GM12878 (cell line): ENCODE data around the gene CALN1. TPM values are rescaled to one million over a fixed set of nuclear protein-coding genes. Genes with fewer than 3 reads are reported as not detected.

ENCODE experiments used
- ATAC-seq: fragments of 200-7000 bp; cut with Tn5 transposase; 3 replicates; pipeline ENCODE4 v1.9.1; 2020; ENCODE audit warnings: mild to moderate bottlenecking, moderate library complexity
- BruUV-seq: library from RNA; stranded (reverse); fragments of 400-500 nt; replicated peaks from 2 replicates; lab custom pipeline; 2021; lab: Mats Ljungman, UMichigan
- CTCF ChIA-PET: fragments of 300-600 bp; sonication (Branson Sonifier 250); formaldehyde crosslinking; extraction: SDS; loops from one replicate; lab custom pipeline; 2021; ENCODE audit warnings: inconsistent platforms; lab: Yijun Ruan, JAX
- POLR2A ChIA-PET: fragments of 350-600 bp; formaldehyde crosslinking; extraction: SDS; loops from one replicate; lab custom pipeline; 2021; ENCODE audit warnings: inconsistent platforms; lab: Charles Lee
- RAD21 ChIA-PET: fragments of 300-600 bp; sonication (Branson Sonifier 250); formaldehyde crosslinking; loops from one replicate; lab custom pipeline; 2023; ENCODE audit warnings: antibody characterized with exemption; ENCODE audit not compliant: unreplicated experiment; lab: Charles Lee
- SMC1A ChIA-PET: fragments of 300-600 bp; sonication (Branson Sonifier 250); formaldehyde crosslinking; loops from one replicate; lab custom pipeline; 2023; ENCODE audit not compliant: unreplicated experiment, uncharacterized antibody; lab: Charles Lee
- DNase-seq: peaks from one replicate; pipeline ENCODE4 v3.0.0-alpha.2; 2011; ENCODE audit warnings: low read depth, low spot score
- FAIRE-seq: peaks from 3 replicates; lab custom pipeline; 2011; peaks lifted over from hg19 to GRCh38; lab: Jason Lieb, UNC
- H2AFZ ChIP-seq: 2 replicates; pipeline ENCODE4 v1.6.0; 2011; ENCODE audit warnings: low read depth, low read length, control low read depth; ENCODE audit not compliant: control insufficient read depth
- H3K27ac ChIP-seq: 2 replicates; pipeline ENCODE4 v1.5.1; 2011; ENCODE audit warnings: control low read depth; ENCODE audit not compliant: control insufficient read depth, insufficient read depth
- H3K27me3 ChIP-seq, 2 experiments: replicated peaks in 1 of 2; 2 replicates each; pipeline versions ENCODE4 v1.6.0 to v1.6.1; 2011; ENCODE audit warnings: low read length in 1 of 2; ENCODE audit not compliant: control insufficient read depth in 2 of 2, insufficient read depth in 2 of 2
- H3K36me3 ChIP-seq, 2 experiments: 2 replicates each; pipeline ENCODE4 v1.5.1; 2011; ENCODE audit warnings: low read length in 1 of 2; ENCODE audit not compliant: control insufficient read depth in 2 of 2, insufficient read depth in 2 of 2
- H3K4me1 ChIP-seq: 2 replicates; pipeline ENCODE4 v1.6.1; 2011; ENCODE audit warnings: mild to moderate bottlenecking, low read length, moderate library complexity, mixed read lengths; ENCODE audit not compliant: control insufficient read depth, insufficient read depth
- H3K4me2 ChIP-seq: 2 replicates; pipeline ENCODE4 v1.6.0; 2011; ENCODE audit warnings: control low read depth; ENCODE audit not compliant: control insufficient read depth, insufficient read depth
- H3K4me3 ChIP-seq: fragments of 200-600 bp; sonication (generic); 2 replicates; pipeline ENCODE4 v1.5.1; 2016
- H3K79me2 ChIP-seq: 2 replicates; pipeline ENCODE4 v1.6.0; 2011; ENCODE audit warnings: low read length; ENCODE audit not compliant: control insufficient read depth, insufficient read depth
- H3K9ac ChIP-seq: 2 replicates; pipeline ENCODE4 v1.8.0; 2011; ENCODE audit warnings: low read length, control low read depth, mixed read lengths; ENCODE audit not compliant: control insufficient read depth, insufficient read depth
- H3K9me3 ChIP-seq: replicated peaks from 3 replicates; pipeline ENCODE4 v1.5.1; 2011; ENCODE audit warnings: mild to moderate bottlenecking, low read length; ENCODE audit not compliant: control insufficient read depth, insufficient read depth
- H4K20me1 ChIP-seq: 2 replicates; pipeline ENCODE4 v1.6.0; 2011; ENCODE audit not compliant: control insufficient read depth, insufficient read depth
- DPF2 ChIP-seq: fragments of 450-650 bp; IDR thresholded peaks from 2 replicates; pipeline ENCODE4 v1.6.1; 2017; ENCODE audit warnings: mild to moderate bottlenecking
- GABPA ChIP-seq: IDR thresholded peaks from 2 replicates; pipeline ENCODE4 v1.6.1; 2014; ENCODE audit warnings: antibody characterized with exemption, low read depth, mild to moderate bottlenecking, inconsistent platforms
- HCFC1 ChIP-seq: fragments of 150-350 bp; IDR thresholded peaks from 2 replicates; pipeline ENCODE4 v1.6.1; 2014; ENCODE audit warnings: low read length
- RB1 ChIP-seq: fragments of 450-650 bp; formaldehyde crosslinking; IDR thresholded peaks from 2 replicates; pipeline ENCODE4 v1.6.1; 2017; ENCODE audit warnings: mild to moderate bottlenecking, borderline replicate concordance
- SP1 ChIP-seq: IDR thresholded peaks from one replicate; pipeline ENCODE4 v1.6.1; 2011; ENCODE audit warnings: low read depth, low read length
- TCF3 ChIP-seq: IDR thresholded peaks from 2 replicates; pipeline ENCODE4 v1.6.1; 2012; ENCODE audit warnings: low read depth, mild to moderate bottlenecking, low read length, borderline replicate concordance; ENCODE audit not compliant: insufficient read depth
- WGBS: methylation state at CpG from one replicate; pipeline ENCODE4 v1.1.6; 2016; ENCODE audit warnings: low lambda C conversion rate; ENCODE audit not compliant: insufficient replicate concordance, insufficient coverage; ENCODE audit errors: missing lambda C conversion rate; 5-methylcytosine and 5-hydroxymethylcytosine counted together
- in situ Hi-C: fragments of 300-500 bp; cut with MboI; formaldehyde crosslinking; loops from 9 replicates; pipeline ENCODE4 v1.14.3; 2018; ENCODE audit warnings: mixed read lengths
- intact Hi-C: fragments of 100-400 bp; cut with micrococcal nuclease; formaldehyde crosslinking; loops from one replicate; pipeline ENCODE4 v1.14.2; 2022; ENCODE audit not compliant: unreplicated experiment
- polyA plus RNA-seq, 11 experiments: library from polyadenylated mRNA; depleted of rRNA in 4 of 11; unstranded in 6 of 11; stranded (reverse) in 5 of 11; fragments of >200 nt; fragmentation: Nextera tagmentation in 4 of 11; fragmentation: Illumina TruSeq in 1 of 11; extraction: Ambion mirVana in 4 of 11; extraction: Trizol in 1 of 11; gene quantifications; 1 replicate in 1 of 11; 2 replicates in 10 of 11; pipeline versions ENCODE4 v1.2.1 to v1.2.3, GENCODE V29; 2011 to 2016; ENCODE audit warnings: inconsistent platforms in 2 of 11, missing spikeins in 2 of 11, low read depth in 1 of 11
- total RNA-seq, 4 experiments: library from RNA; depleted of rRNA in 3 of 4; stranded (reverse); fragments of >200 nt in 3 of 4; fragmentation: Illumina TruSeq in 1 of 4; extraction: Trizol in 1 of 4; gene quantifications; 2 replicates each; pipeline versions ENCODE4 v1.2.1 to v1.2.3, GENCODE V29; 2013 to 2021
- TF ChIP-seq, protein P1 (sequence below): IDR thresholded peaks from 2 replicates; pipeline ENCODE4 v1.6.1; 2011; ENCODE audit warnings: low read depth, mild to moderate bottlenecking, low read length, moderate library complexity, borderline replicate concordance; ENCODE audit errors: extremely low read depth

CALN1 gene
- total and polyA plus RNA-seq, 10 of the 15 experiments (the other 5 are each of a cell fraction or from before 2014, with no cell fraction given) = 0.48 to 15.3 (median 1.6) TPM

DNA sequence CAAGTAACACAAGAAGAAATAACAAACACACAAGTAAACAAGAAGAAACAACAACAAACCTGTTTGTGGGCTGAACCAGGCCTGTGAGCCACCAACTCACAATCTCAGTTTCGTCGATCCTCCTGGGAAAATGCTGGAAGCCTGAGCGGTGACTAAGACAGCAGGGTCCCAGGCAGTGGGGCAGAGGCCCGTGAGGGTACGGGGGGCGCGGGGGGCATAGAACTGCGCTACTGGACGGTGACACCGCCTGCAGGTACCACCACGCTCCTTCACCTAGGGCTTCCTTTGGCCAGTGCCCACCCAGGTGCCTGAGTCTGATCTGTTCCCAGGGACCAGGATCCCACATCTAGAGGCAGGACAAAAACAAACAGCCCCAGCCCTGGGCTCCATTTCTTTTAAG, 3.4 kb upstream of the CALN1 start:
- no peak for FAIRE-seq
- 78% methylated on average over 11 of the region's 11 CpGs for WGBS
- CTCF ChIA-PET = interaction anchor here (0.6 kb wide), 1 partner anchor 265 kb away, joined by 3 read pairs; no protein-coding TSS in a partner anchor

DNA sequence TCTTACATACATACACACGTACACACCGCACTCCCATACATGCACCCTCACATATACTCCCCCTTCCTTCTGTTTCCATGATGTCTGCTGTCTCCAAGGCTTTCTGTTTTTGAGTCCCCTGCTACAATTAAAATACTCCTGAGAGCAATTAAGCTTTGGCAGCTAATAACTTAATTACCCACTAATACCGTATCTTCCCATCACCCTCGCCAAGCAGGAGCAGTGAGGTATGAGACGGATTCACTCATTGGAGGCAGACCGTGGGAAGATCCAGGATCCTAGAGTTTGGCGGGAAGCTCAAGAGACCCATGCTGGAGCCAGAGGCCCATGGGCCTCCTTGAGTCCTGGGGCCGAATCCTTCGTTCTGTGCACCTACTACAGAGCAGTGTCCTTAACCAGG, 1.7 kb upstream of the CALN1 start:
- WGBS = 38% methylated on average over 9 of the region's 9 CpGs
- CTCF ChIA-PET = no interaction called here

More for the DNA sequence above, 3.4 kb upstream of the CALN1 start:
- no TSS peak for BruUV-seq
- in situ Hi-C loops (no loop called here), intact Hi-C loops (no loop called here)
- no peaks in the 10 kb centered on the region for H4K20me1 ChIP-seq
- no peak overlapping the region for H3K4me2 ChIP-seq
- no peaks in the 10 kb centered on the region for H3K36me3 ChIP-seq
- DNase-seq (no peak), ATAC-seq (no peak)
- H3K9ac ChIP-seq = no peak overlapping the region
- no peak overlapping the region for H2AFZ ChIP-seq
- no peaks in the 10 kb centered on the region for H3K4me1 ChIP-seq
- H3K27me3 ChIP-seq = no peaks in the 10 kb centered on the region
- no peak overlapping the region for H3K27ac ChIP-seq
- RAD21 ChIA-PET = no interaction called here
- TF ChIP-seq SP1 (no peak), HCFC1 (no peak)
- POLR2A ChIA-PET = no interaction called here
- H3K4me3 ChIP-seq = no peak overlapping the region
- SMC1A ChIA-PET = no interaction called here
- no peaks in the 10 kb centered on the region for H3K79me2 ChIP-seq
- no peaks in the 10 kb centered on the region for H3K9me3 ChIP-seq

More for the DNA sequence above, 1.7 kb upstream of the CALN1 start:
- H2AFZ ChIP-seq = no peak overlapping the region
- H3K9me3 ChIP-seq = no peaks in the 10 kb centered on the region
- H3K27ac ChIP-seq = no peak overlapping the region
- in situ Hi-C loops = no loop called here
- ChIA-PET POLR2A (no interaction called here), SMC1A (no interaction called here), RAD21 (no interaction called here)
- DNase-seq (no peak), ATAC-seq (no peak), FAIRE-seq (no peak)
- intact Hi-C loops = no loop called here
- no peaks in the 10 kb centered on the region for H3K4me1 ChIP-seq
- TF ChIP-seq RB1 = no peak
- TF ChIP-seq GABPA = no peak
- TF ChIP-seq TCF3 = no peak
- TF ChIP-seq, protein P1, sequence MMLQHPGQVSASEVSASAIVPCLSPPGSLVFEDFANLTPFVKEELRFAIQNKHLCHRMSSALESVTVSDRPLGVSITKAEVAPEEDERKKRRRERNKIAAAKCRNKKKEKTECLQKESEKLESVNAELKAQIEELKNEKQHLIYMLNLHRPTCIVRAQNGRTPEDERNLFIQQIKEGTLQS = no peak
- no peak for TF ChIP-seq DPF2
- no TSS peak for BruUV-seq
- H3K79me2 ChIP-seq = no peaks in the 10 kb centered on the region
- H3K36me3 ChIP-seq = no peaks in the 10 kb centered on the region
- no peak overlapping the region for H3K4me3 ChIP-seq
- H3K9ac ChIP-seq = no peak overlapping the region
- no peaks in the 10 kb centered on the region for H4K20me1 ChIP-seq
- H3K4me2 ChIP-seq = no peak overlapping the region
- H3K27me3 ChIP-seq = no peaks in the 10 kb centered on the region
